DOHH2 (cell line): ENCODE data around the gene CDH1.

Experiments
- H3F3A ChIP-seq: fragments of 200-600 bp; sonication (generic), shearing (Covaris generic); 2 replicates; pipeline ENCODE4 v1.6.0; 2016; ENCODE audit warnings: antibody characterized with exemption, mild to moderate bottlenecking; ENCODE audit not compliant: control insufficient read depth, insufficient read depth
- H3K27ac ChIP-seq: fragments of 200-600 bp; sonication (generic); 2 replicates; pipeline ENCODE4 v1.5.1; 2014; ENCODE audit warnings: low read depth, mild to moderate bottlenecking, low read length, moderate library complexity
- H3K27me3 ChIP-seq: fragments of 200-600 bp; sonication (generic); 2 replicates; pipeline ENCODE4 v1.6.1; 2014; ENCODE audit warnings: mild to moderate bottlenecking, low read length, mixed read lengths; ENCODE audit not compliant: control insufficient read depth
- H3K36me3 ChIP-seq: fragments of 200-600 bp; sonication (generic); 2 replicates; pipeline ENCODE4 v1.6.1; 2014; ENCODE audit warnings: mild to moderate bottlenecking, low read length, moderate library complexity, mixed read lengths; ENCODE audit not compliant: control insufficient read depth
- H3K4me1 ChIP-seq: fragments of 200-600 bp; sonication (generic); 2 replicates; pipeline ENCODE4 v1.6.1; 2014; ENCODE audit warnings: mild to moderate bottlenecking, low read length, mixed read lengths; ENCODE audit not compliant: control insufficient read depth
- H3K4me2 ChIP-seq: fragments of 200-600 bp; sonication (generic); 2 replicates; pipeline ENCODE4 v1.6.0; 2014; ENCODE audit warnings: mild to moderate bottlenecking, low read length, moderate library complexity
- H3K4me3 ChIP-seq: fragments of 200-600 bp; sonication (generic); 2 replicates; pipeline ENCODE4 v1.5.1; 2014; ENCODE audit warnings: mild to moderate bottlenecking, low read length, mixed read lengths
- H3K79me2 ChIP-seq: fragments of 200-600 bp; sonication (generic); 2 replicates; pipeline ENCODE4 v1.6.1; 2014; ENCODE audit warnings: mild to moderate bottlenecking, low read length, mixed read lengths; ENCODE audit not compliant: control insufficient read depth
- H3K9me2 ChIP-seq: fragments of 200-600 bp; sonication (generic); replicated peaks from 2 replicates; pipeline ENCODE4 v1.6.1; 2014; ENCODE audit warnings: mild to moderate bottlenecking, low read length, mixed read lengths; ENCODE audit not compliant: control insufficient read depth
- H3K9me3 ChIP-seq: fragments of 200-600 bp; sonication (generic); 2 replicates; pipeline ENCODE4 v1.6.1; 2014; ENCODE audit warnings: antibody characterized with exemption, low read length, mixed read lengths; ENCODE audit not compliant: control insufficient read depth, insufficient read depth
- H4K20me1 ChIP-seq: fragments of 200-600 bp; sonication (generic); 2 replicates; pipeline ENCODE4 v1.6.0; 2014; ENCODE audit warnings: low read depth, mild to moderate bottlenecking, antibody characterized with exemption, low read length, moderate library complexity; ENCODE audit not compliant: control insufficient read depth, insufficient read depth
- CTCF ChIP-seq: fragments of 200-600 bp; sonication (generic); IDR thresholded peaks from one replicate; pipeline ENCODE4 v1.5.1; 2014; ENCODE audit warnings: antibody characterized with exemption, mild to moderate bottlenecking, low read depth, low read length; ENCODE audit not compliant: poor library complexity, severe bottlenecking
- EZH2phosphoT487 ChIP-seq: fragments of 200-600 bp; sonication (generic); IDR thresholded peaks from 2 replicates; pipeline ENCODE4 v1.6.1; 2017; ENCODE audit warnings: borderline replicate concordance, mild to moderate bottlenecking, antibody characterized with exemption, low read length, moderate library complexity, mixed read lengths

The CDH1 gene

GRCh38 chr16:68722119-68723024, 14.7 kb upstream of the CDH1 start:
- Histone ChIP-seq H3K4me1 (no peaks in the 10 kb centered on the region), H3K9me2 (no peaks in the 10 kb centered on the region), H3K4me3 (no peak overlapping the region), H3K27me3 (no peaks in the 10 kb centered on the region), H3K4me2 (no peak overlapping the region), H3K9me3 (no peaks in the 10 kb centered on the region), H3K36me3 (no peaks in the 10 kb centered on the region), H3K79me2 (no peaks in the 10 kb centered on the region), H3K27ac (no peak overlapping the region), H4K20me1 (no peaks in the 10 kb centered on the region), H3F3A (no peaks in the 10 kb centered on the region)
- TF ChIP-seq CTCF (no peak), EZH2phosphoT487 (no peak)

- Histone ChIP-seq H3K27ac (no peak overlapping the region), H3F3A (no peaks in the 10 kb centered on the region), H3K4me1 (no peaks in the 10 kb centered on the region), H3K27me3 (no peaks in the 10 kb centered on the region), H3K9me3 (no peaks in the 10 kb centered on the region), H3K79me2 (no peaks in the 10 kb centered on the region), H3K4me3 (no peak overlapping the region), H3K36me3 (no peaks in the 10 kb centered on the region), H3K4me2 (no peak overlapping the region), H4K20me1 (no peaks in the 10 kb centered on the region), H3K9me2 (no peaks in the 10 kb centered on the region)
- TF ChIP-seq EZH2phosphoT487 = no peak
- TF ChIP-seq CTCF = no peak
Measured at GRCh38 chr16:68724797-68725196, 12.3 kb upstream of the CDH1 start.

GRCh38 chr16:68728523-68728922, 8.6 kb upstream of the CDH1 start:
- Histone ChIP-seq H3K9me2 (no peaks in the 10 kb centered on the region), H4K20me1 (no peaks in the 10 kb centered on the region), H3K4me2 (no peak overlapping the region), H3K27me3 (no peaks in the 10 kb centered on the region), H3K4me3 (no peak overlapping the region), H3K79me2 (no peaks in the 10 kb centered on the region), H3F3A (no peaks in the 10 kb centered on the region), H3K9me3 (no peaks in the 10 kb centered on the region), H3K36me3 (no peaks in the 10 kb centered on the region), H3K27ac (no peak overlapping the region), H3K4me1 (no peaks in the 10 kb centered on the region)
- no peak for TF ChIP-seq CTCF
- no peak for TF ChIP-seq EZH2phosphoT487
